ENCODE data around the gene FGD5.

Gene FGD5

GRCh38 chr3:14812196-14812790 is 6.5 kb upstream of the FGD5 start:
- no peak for TF ChIP-seq CTCF (IDR thresholded peaks at IDR 0.05; ENCODE audit: control extremely low read depth, extremely low read depth, low read depth, missing control alignments)
- CTCF ChIA-PET = interaction anchor here (1.2 kb wide), 1 partner anchor 109 kb away, joined by 3 read pairs; no protein-coding TSS in a partner anchor
- DNase-seq (ENCODE audit: extremely low spot score) = no peak
- POLR2A ChIA-PET = no interaction called here

GRCh38 chr3:14814411-14814871 is 4.3 kb upstream of the FGD5 start:
- ChIA-PET CTCF (interaction anchor here (1.0 kb wide), 1 partner anchor 33 kb away, joined by 4 read pairs; no protein-coding TSS in a partner anchor), POLR2A (no interaction called here)
- DNase-seq (ENCODE audit: extremely low spot score) = no peak
- no peak for TF ChIP-seq CTCF (IDR thresholded peaks at IDR 0.05; ENCODE audit: control extremely low read depth, extremely low read depth, low read depth, missing control alignments)

GRCh38 chr3:14816359-14816758 is 2.4 kb upstream of the FGD5 start:
- no peak for TF ChIP-seq CTCF (IDR thresholded peaks at IDR 0.05; ENCODE audit: control extremely low read depth, extremely low read depth, low read depth, missing control alignments)
- ChIA-PET POLR2A (interaction anchor here (0.6 kb wide), 1 partner anchor 18 kb away, joined by 3 read pairs; no protein-coding TSS in a partner anchor), CTCF (interaction anchor here (1.6 kb wide), 2 partner anchors 11 to 16 kb away, joined by 4 to 5 read pairs; no protein-coding TSS in a partner anchor)
- DNase-seq (ENCODE audit: extremely low spot score) = no peak

- no peak for TF ChIP-seq CTCF (IDR thresholded peaks at IDR 0.05; ENCODE audit: control extremely low read depth, extremely low read depth, low read depth, missing control alignments)
- ChIA-PET POLR2A (no interaction called here), CTCF (no interaction called here)
- no peak for DNase-seq (ENCODE audit: extremely low spot score)
Measured at GRCh38 chr3:14819671-14820070, 909 bp downstream of the FGD5 start.

GRCh38 chr3:14820156-14820555 is 1.4 kb downstream of the FGD5 start:
- POLR2A ChIA-PET = no interaction called here
- no peak for DNase-seq (ENCODE audit: extremely low spot score)
- CTCF ChIA-PET = no interaction called here
- no peak for TF ChIP-seq CTCF (IDR thresholded peaks at IDR 0.05; ENCODE audit: control extremely low read depth, extremely low read depth, low read depth, missing control alignments)

GRCh38 chr3:14821151-14821550 is 2.4 kb downstream of the FGD5 start:
- ChIA-PET CTCF (interaction anchor here (1.1 kb wide), 1 partner anchor 11 kb away, joined by 3 read pairs; no protein-coding TSS in a partner anchor), POLR2A (no interaction called here)
- no peak for DNase-seq (ENCODE audit: extremely low spot score)

More at GRCh38 chr3:14821151-14821550, 2.4 kb downstream of the FGD5 start:
- TF ChIP-seq CTCF (IDR thresholded peaks at IDR 0.05; ENCODE audit: control extremely low read depth, extremely low read depth, low read depth, missing control alignments) = no peak
